COLO829 (cell line): ENCODE data around the gene RPLP2.

Source experiments
- DNase-seq: peaks from one replicate; pipeline ENCODE4 v3.0.0; 2012; ENCODE audit warnings: low spot score

RPLP2 gene

DNA sequence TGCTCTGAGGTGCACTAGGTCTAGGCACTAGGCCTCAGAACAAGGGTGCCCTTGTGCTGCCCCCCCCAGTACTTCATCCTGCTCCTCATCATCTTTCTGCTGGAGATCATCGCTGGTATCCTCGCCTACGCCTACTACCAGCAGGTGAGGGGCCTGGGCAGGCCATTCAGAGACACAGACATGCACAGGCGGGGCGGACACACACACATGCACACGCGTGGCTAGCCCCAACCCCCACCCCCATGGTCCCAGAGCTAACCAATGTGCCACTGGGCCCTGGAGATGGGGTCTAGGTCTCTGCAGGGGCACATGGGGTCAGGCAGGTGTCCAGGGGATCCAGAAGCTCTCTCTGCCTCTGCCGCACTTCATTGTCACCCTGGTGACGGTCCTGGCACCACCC is 26.9 kb downstream of the RPLP2 start:
- DNase-seq, result no peak

DNA sequence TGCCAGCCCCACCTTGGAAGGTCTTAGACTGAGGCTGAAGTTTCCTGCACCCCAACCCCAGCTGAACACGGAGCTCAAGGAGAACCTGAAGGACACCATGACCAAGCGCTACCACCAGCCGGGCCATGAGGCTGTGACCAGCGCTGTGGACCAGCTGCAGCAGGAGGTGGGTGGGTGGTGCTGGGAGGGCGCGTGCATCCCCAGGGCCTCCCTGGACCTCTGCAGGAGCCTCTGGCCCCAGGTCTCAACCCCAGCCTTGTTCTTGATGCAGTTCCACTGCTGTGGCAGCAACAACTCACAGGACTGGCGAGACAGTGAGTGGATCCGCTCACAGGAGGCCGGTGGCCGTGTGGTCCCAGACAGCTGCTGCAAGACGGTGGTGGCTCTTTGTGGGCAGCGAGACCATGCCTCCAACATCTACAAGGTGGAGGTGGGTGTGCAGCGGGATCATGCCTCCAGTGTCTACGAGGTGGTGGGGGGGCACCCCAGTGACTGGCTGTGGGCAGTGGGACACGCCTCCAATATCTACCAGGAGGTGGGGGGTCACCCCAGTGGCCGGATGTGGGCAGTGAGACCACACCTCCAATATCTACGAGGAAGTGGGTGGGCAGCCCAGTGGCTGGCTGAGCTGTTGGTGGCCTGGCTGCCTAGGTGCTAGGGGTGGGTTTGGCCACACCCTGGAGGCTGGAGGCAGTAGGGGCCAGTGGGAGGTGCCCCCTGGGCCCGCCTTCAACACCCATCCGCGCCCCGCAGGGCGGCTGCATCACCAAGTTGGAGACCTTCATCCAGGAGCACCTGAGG is 27.6 kb downstream of the RPLP2 start:
- DNase-seq, result no peak

DNA sequence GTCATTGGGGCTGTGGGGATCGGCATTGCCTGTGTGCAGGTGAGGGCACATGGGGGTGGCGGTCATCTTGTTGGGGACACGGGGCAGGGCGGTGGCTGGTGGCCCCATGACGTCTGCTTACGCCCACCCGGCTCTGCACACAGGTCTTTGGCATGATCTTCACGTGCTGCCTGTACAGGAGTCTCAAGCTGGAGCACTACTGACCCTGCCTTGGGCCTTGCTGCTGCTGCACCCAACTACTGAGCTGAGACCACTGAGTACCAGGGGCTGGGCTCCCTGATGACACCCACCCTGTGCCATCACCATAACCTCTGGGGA is 28.2 kb downstream of the RPLP2 start:
- DNase-seq, result no peak

DNA sequence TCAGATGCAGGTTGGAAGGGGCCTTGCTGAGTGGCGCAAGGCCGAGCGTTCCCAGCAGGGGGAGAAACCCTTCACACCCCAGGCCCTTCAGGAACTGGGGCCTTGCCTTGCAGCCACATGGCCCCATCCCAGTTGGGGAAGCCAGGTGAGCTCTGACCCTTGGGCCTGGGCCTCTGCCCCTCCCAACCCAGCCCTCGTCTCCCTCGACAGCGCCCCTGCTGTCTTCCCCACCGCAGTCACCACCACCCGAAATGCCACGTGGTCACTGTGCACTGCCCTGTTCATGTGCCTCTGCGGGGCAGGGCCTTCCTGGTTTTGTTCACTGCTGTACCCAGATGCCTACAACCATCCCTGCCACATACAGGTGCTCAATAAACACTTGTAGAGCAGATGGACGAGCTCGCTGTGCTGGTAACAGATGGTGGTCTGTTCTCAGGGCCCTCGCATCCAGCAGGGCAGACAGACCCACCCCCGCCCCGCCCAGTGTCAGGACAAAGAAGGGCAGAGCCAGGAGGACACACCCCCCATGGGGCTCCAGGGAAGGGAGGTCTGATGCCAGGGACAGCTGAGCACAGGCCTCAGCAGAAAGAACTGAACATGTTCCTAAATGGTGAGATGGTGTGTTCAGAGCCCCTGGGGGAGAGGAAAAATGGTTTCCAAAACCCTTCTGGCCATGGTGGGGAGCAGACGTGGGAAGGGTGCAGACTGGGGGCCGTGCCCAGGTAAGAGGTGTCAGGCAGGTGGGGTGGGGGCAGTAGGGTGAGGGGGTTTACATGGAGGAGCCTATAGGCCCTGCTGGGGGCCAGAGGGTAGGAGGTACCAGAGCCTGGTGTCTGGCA is 28.9 kb downstream of the RPLP2 start:
- no peak for DNase-seq

DNA sequence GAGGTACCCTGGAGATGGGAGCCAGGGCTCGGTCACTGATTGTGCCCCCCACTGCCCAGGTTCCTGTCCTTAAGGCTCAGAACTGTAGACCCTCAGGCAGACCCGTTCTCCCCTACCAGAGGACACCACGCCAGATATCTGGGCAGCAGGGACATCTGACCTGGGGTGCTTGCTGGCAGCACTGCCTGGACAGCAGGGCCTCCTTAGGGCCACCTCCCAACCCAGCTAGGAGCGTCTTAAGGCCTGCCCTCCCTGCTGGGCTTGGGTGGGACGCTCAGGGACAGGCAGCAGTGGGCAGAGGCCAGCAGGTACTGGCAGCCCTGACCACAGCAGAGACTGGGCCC is 29.5 kb downstream of the RPLP2 start:
- no peak for DNase-seq

DNA sequence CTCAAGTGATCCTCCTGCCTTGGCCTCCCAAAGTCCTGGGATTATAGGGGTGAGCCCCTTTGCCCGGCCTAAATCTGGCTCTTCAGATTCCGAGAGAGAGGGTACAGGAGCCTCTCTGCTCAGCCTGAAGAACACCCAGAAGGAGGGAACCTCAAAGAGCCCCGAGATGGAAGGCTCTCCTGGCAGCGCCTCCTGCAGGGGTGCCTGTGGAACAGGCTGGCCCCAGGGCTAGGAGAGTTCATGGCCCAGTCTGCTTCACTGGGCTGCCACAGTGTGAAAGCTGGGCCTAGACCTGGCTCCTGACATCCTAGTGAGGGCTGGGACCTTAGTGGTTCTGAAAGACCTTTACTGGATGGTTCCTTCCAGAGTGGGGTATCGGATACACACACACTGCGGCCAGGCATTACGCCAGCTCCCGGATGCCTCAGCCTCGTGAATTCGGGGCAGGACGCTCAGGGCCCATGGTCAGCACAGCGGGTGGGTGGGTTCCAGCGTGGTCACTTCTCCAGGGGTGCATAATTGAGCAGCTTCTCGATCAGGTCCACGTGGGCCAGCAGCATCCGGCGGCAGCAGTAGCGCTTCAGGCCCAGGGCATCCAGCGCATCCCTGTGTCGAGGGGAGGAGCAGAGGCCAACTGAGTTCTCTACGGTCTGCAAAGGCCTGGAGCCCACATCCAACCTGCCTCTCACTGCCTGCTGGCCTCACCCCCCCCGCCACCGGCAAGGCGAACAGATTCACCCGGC is 30.3 kb downstream of the RPLP2 start:
- DNase-seq, result no peak

DNA sequence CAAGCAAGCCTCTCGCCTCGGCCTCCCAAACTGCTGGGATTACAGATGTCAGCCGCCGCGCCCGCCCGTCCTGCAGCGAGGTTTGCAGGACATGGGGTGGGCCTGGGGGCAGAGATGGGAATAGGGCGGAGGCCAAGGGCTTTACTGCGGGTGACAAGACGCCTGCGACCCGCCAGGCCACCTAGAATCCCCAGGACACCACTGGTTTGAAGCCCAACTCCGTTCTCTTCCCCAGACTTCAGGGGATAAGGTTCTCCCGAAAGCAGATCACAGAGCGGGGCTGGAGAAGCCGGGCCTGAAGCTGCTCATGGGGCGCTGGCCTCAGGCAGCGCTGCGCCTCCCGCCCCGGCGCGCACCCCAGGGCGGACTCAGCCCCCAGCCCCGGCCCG is 32.2 kb downstream of the RPLP2 start:
- DNase-seq, result no peak

DNA sequence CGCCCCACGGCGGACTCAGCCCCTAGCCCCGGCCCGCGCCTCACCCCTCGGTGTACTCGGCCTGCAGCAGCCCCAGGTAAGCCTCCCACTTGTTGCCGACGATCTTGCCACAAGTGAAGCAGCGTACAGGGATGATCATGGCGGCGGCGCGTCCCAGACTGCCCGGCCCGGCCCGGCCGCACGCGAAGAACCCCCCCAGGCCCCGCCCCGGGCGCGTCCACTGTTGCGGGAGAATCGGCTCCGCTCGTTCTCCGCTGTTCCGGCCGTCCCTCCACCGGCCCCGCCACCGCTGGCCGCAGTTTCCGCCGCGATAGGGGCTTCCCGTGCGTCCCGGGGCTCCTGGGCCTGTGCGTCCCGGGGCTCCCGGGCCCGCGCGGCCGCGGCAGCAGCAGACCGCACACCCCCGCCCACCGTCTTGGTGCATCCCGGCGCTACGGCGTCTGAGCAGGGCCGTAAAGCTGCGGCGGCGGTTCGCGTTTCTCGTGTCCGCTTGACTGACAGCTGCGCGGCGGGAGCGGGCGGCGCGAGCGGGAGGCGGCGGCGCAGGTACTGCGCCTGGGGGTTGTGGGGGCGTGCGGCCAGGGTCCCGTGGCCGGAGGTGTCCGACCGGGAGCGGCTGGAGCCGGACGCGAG is 32.7 kb downstream of the RPLP2 start, which contains the start of the genes POLR2L and TSPAN4:
Gene POLR2L, minus strand, starts transcription at position 160 of the 633 bp plus-strand sequence. Its CDS starts 21 bp downstream, at position 139.
Gene TSPAN4, plus strand, starts transcription at position 483 of the 633 bp plus-strand sequence. CDS start 7,453 bp downstream, outside the sequence.
- DNase-seq, result peak; percentile 86

DNA sequence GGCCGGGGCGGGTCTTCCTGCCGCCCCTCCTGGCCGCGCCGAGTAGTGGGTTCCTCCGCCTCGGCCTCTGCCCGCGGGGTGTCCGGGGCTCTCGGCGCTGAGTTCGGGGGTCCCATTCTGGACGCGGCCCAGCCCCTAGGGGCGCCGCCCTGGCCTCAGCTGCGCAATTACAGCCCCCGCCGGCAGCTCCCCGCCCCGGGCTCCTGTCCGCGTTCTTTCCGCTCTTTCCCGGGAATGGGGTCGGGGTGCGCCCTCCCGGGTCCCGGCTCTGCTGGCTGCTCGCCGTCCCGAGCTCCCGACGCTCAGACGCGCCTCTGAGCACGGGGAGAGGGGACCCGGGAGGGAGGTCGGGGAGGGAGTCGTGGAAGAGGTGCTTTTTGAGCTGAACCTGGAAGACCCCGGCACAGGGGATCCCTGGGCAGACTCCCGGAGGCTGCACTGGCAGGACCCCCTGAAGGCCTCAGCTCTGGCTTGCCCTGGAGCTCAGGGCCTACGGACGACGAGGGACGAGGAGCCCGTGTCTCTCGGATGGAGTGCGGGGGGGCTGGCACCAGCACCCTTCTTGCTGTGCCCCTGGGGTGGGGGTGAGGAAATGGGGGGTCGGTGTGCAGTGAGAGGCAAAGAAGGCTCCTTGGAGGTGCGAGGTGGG is 33.4 kb downstream of the RPLP2 start:
- no peak for DNase-seq

DNA sequence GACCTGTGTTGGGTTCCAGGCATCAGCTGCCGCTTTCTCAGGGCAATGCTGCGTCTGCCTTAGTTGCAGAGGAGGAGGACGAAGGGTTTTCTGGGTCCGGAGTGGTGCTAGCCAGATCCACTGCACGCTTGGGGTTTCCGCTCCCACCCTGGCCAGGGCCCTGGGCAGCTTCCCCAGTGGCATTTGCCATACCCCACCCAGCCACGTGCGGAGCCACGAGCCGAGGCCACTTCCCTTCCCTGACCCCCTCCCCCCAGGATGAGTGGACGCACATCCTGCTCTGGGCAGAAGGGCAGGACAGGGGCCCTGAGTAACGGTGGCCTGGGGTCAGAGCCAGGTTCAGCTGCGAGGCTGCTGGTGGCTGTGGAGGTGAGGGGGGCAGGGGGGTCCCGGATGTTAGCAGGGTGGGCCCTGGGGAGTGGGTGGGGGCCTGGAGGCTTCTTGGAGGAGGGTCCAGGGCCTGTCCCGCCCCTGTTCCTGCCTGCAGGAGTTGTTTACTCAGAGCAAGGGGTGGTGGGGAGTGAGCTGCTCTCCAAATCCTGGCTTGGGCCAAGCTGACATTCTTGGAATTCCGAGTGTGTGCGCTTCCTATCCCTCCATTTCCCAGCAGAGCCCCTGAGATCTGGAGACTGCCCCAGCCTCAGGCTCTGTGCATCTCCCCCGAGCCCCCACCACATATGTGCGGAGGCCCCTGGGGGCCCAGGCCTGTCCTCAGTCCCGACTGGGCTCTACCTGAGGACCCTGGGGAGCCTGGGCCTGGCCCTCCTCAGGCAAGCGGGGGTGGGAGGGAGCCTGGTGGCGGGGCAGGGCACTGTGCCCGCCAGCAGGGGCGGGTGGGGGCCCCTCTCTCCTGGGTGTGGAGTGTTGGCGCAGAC is 34.3 kb downstream of the RPLP2 start:
- DNase-seq, result peak; percentile 78

DNA sequence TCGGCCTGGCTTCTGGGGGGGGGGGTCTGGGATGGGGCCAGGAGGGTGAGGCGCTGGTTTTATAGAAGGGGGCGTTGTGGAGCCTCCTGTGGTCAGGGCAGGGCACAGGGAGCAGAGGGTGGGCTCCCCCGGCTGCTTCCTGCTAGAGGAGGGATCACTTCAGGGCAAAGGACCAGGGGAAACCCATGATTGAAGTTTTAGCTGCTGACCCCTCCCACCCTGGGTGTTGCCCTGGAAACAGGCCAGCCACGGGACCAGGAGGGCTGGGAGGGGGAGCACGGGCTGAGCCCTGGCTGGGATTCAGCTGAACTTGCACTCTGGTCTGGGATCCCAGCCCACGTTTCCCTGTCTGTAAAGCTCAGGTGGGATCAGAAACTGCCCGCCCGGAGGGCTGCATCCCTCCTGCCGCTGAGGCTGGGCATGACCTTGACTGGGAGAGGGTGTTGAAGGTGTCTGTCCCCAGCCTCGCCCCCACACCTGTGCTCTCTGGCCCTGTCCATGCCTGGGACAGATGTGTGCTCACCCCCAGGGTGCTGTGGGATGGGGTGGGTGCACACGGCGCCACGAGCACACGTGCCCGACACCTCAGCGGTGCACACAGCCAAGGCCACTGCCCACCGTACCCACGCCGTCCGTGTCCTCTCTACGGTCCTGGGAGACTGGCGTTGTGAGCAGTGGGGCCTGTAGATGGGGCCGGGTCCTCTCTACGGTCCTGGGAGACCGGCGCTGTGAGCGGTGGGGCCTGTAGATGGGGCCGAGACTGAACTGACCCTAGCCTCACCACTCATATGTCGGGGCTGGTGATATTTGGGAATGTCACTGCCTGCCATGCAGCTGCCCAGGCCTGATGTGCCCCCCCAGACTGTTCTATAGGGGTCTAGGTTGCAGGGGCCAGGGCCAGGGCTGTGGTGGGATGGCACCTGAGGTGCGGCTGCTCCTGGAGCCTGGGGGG is 35.2 kb downstream of the RPLP2 start:
- peak; percentile 82 for DNase-seq

DNA sequence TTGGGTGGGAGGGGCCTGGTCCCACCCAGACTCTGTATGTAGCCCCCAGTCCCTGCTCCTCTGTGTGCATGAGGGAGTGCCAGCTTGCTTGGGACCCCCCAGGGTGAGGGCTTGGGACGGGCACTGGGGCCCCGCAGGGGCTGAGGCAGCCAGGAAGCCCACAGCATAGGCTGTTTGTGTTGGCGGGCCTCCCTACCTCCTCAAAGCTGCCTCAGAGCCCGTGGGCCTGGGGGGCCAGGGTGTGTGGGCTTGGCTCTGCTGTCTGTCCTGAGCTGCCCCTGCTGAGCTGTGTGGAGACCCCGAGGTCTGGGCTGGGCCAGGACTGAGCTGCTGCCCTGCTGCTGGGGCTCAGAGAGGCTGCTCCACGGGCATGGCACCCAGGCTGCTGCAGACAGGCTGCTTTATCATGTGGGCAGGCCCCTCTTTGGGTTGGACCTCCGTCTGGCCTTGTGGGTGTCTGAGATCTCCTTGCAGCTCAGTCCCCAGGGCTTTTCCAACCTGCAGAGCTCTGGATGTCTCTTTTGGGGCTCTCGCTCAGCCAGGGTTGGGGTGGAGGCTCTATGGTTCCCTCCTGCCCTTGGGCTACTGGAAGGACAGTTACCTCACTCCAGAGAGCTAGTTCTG is 36.2 kb downstream of the RPLP2 start:
- no peak for DNase-seq

DNA sequence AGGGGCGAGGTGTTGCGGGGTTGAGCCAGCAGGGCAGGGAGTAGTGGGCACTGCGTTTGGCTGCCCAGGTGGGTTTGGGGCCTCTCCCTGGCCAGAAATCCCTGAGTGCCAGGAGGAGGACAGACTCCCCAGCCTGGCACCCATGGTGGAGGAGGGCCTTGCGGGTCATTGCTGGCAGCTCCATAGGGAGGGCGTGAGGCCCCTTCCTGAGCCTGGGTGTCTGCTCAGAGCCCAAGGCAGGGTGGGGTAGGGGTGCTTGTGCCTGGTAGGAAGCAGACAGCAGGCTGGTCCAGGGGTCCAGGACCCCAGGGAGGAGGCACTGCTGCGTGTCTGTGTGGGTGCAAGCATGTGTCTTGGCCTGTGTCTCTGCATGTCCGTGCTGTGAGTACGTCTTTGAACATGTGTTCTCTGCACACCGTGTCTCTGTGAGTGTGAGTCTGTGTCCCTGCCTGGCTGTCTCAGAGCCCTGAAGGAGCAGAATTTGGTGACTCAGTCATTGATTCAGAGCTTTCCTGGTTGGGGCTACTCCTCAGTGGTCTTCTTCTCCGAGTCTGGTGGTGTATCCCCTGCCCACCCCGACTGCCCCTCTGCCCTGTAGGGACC is 36.8 kb downstream of the RPLP2 start:
- DNase-seq, result no peak

DNA sequence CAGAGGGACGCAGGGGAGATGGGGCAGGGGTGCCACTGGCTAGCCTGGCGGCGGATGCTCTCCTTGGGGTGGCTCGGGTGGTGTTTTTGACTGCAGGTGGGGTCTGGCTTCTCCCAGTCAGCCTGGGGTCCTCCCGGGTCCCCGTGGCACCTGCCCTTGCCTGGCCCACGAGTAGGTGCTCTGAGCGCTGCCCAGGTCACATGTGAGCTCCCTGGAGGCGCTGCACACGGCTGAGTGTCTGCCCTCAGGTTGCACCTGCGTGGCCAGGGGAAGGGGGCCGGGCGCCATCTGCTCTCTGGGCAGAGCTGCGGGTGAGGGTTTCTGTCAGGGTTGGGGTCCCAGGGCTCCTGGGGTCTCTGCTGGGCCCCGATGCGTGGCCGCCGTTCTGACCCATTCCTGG is 38.1 kb downstream of the RPLP2 start:
- DNase-seq, result no peak

DNA sequence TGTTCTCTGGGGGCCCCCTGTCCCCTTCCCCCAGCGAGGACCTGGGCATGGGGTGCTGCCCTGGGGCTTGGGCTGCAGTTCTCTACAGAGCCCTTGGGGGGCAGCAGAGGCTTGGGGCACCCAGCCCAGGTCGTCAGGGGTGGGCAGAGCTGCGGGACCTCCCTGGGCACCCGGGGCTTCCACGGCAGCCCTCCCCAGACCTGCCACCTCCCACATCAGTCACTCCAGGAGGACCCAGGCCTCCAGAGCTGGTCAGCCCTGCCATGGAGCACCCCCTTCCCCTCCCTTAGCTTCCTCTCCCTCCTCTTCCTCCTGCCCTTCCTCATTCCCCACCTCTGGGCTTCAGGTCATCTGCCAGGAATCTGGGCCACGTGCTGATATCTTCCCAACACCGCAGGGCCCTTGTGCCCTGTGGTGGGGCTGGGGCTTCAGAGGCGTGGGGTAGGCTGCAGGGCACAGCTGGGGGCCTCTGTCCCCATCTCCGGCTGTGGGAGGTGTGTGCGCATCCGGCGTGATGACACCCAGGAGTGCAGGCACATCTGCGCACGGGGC is 38.7 kb downstream of the RPLP2 start:
- DNase-seq, result no peak

DNA sequence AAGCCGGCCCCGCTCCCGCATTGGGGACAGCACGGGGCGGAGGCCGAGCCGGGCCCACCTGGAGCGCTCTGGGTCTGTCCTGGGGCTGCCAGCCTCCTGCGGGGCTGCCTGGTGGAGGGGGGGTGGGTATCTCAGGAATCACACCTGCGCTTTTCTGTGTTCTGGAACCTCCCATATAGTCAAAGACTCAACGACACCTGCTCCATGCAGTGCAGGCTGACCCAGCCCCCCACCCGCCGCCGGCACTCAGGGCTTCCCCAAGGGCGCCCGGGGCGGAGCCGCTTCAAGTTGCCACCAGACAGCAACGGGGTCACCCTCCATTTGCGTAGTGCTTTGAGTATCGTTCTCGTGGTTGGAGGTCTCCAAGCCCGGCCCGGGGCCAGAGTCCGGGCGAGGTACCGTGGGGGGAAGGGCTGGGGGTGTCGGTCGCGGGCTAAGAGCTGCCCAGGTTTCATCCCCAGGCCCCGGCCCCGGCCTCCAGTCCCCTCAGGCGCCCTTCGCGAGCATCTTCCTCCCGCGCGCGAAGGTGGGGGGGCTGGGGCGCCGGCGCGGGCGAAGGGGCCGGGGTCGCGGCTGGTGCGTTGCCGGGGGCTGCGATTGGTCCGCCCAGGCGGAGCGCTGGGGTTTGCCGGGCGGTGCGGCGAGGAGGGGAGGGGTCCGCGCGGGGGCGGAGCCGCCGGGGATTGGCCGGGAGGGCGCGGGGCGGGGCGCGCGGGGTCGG is 39.5 kb downstream of the RPLP2 start:
- DNase-seq, result no peak

DNA sequence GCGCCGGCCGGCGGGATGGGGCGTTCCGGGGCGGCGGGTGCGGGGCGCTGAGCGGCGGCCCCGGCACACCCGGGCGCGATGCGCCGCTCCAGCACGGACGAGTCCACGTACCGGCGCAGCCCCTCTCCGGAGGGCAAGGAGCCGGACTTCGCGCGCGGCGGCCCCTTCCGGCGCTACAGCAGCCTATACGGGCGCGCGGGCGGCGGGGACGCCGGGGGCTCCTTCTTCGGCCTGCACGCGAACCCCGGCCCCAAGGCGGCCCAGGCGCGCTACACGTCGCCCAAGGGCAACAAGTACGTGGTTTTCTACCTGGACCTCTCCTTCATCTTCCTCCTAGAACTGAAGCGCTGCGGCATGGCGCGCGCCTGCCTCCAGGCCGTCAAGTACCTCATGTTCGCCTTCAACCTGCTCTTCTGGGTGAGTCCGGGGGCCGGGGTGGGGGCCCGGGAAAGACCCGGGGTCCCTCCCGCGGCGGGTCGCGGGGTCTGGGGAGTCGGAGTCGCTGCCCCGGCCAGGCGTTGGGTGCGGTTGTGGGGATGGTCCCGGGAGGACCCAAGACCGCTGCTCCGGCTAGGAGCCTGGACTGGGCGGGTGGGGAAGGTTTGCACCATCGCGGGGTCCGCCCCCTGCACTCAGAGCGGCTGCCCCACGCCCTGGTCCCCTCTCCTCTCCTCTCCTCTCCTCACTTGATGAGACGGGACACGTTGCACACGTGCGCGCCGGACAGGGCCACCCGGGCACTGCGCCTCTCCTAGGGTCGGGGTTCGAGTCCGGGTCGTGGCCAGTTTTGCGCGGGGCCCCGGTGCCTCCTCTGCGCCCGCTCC is 40.4 kb downstream of the RPLP2 start:
- no peak for DNase-seq
